ENCODE data around the gene JDP2.

JDP2 gene

DNA sequence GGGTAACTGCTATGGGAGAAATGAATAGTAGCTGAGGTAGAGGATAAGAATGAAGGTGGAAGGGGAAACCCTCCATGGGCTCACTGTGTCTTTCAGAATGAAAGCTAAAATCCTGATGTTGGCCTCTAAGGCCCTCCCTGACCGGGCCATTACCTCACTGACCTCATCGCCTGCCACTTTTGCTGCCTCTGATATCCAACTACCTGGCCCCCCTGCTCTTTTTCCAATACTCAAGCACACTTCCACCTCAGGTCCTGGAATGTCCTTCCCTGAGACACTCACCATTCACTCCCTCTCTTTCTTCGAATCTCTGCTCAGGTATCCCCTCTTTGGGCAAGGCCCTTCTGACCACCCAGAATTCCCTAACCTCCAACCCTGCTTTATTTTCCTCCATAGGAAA is 93.0 kb downstream of the JDP2 start:
- no peak for DNase-seq

DNA sequence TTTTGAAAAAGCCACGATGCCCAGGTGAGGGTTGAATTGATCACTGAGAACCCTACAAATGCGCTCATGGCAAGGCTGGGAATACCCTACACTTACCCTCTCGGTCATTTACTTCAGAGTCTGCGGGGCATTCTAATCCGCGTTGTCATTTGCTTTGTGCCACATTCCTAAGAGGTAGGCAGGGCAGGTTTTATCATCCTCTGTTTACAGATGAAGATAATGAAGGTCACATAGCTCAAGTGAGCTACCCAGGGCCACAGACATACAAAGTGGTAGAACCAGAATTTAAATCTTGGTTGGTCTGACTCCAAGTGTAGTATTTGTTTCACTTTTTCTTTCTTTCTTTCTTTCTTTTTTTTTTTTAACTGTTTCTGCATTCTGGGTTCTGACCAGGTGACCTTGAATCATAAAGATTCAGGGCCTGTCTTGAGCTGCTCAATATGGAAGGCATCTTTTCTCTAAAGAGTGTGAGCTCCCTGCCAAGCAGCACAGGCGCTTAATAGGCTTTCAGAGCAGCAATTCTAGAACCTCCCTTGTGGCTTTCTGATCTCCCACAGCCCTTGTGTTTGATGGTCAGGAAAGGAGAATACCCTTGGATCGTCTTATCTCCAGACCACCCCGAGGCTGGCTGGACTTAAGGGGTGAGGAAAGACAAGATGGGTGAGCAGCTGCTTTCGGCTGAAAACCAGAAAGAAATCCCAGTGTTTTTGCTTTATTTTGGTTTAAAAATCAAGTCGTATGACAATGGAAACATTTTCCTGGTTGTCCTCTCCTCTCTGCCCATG is 93.8 kb downstream of the JDP2 start:
- no peak for DNase-seq

DNA sequence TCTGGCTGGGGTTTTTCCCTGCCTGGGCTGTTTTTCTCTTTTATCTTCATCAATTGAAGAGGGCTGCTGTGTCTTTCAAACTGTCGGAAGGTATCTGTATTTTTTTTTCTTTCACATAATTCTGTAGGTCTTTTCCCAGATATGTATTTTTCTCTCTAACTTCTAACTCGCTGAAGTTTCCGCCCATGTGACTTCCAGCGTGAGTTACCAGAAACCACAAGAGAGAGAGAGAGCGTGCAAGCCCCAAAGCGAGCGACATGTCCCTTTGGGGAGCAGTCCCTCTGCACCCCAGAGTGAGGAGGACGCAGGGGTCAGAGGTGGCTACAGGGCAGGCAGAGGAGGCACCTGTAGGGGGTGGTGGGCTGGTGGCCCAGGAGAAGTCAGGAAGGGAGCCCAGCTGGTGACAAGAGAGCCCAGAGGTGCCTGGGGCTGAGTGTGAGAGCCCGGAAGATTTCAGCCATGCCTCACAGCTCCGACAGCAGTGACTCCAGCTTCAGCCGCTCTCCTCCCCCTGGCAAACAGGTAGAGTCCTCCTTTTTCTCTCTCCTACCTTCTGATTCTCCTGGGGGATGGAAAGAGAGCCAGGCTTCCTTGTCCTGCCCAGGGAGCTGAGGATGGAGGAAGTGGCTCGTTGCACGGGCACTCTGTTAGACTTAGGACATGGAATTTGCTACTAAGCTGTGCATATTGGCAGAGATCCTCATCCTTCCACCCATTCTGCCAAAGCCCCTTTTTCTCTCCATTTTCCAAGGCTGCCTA is 94.6 kb downstream of the JDP2 start, which contains the start of gene BATF:
Gene BATF, plus strand, starts transcription at position 246 of the 759 bp plus-strand sequence. Its CDS starts 214 bp downstream, at position 460.
- peak; percentile 86 for DNase-seq

DNA sequence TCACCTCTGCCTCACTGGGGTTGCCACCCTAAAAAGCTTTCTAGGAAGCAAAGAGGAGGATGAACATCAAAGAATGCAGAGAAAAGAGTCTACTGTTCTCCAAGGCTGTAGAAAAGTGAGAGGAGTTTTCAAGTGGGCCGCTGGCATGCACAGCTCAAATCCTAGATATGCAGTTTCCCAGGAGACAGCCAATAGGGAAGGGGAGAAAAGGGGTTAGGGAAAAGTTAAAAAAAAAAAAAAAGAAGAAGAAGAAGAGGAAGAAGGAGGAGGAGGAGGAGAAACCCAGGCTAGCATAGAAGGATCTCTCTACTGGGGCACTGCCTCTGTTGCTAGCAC is 95.1 kb downstream of the JDP2 start:
- DNase-seq = no peak
